Activated effector memory CD4-positive, alpha-beta T cell treated with anti-CD3 and anti-CD28 coated beads, Interleukin-2, amount 50 U/mL, for 16 hours (primary cell): ENCODE results near the gene ELANE.
"Not testable (repeated sequence)": the region's sequence is repeated elsewhere in the genome, so short reads cannot be mapped to it uniquely, and the experiment has no call there.

Experiments
- DNase-seq: peaks from one replicate; pipeline ENCODE4 v3.0.0-alpha.2; 2020

The ELANE gene

GRCh38 chr19:881385-882071, 29.4 kb downstream of the ELANE start:
- DNase-seq = no peak

- DNase-seq = no peak
These were observed 30.9 kb downstream of the ELANE start for GRCh38 chr19:882871-883497.

GRCh38 chr19:883661-884211, 31.6 kb downstream of the ELANE start:
- DNase-seq = no peak

- no peak for DNase-seq
These were observed 32.5 kb downstream of the ELANE start for GRCh38 chr19:884420-885211.

GRCh38 chr19:885536-886224, 33.6 kb downstream of the ELANE start:
- DNase-seq = no peak

- no peak for DNase-seq
These were observed 35.0 kb downstream of the ELANE start for GRCh38 chr19:887072-887471.

- no peak for DNase-seq
These were observed 35.5 kb downstream of the ELANE start for GRCh38 chr19:887599-887998.

- peak; percentile 85 for DNase-seq
These were observed 36.7 kb downstream of the ELANE start for GRCh38 chr19:888581-889385.

- DNase-seq = no peak
These were observed 37.7 kb downstream of the ELANE start for GRCh38 chr19:889662-890295.

GRCh38 chr19:890831-891230, 38.7 kb downstream of the ELANE start:
- no peak for DNase-seq

- DNase-seq = not testable (repeated sequence)
These were observed 39.5 kb downstream of the ELANE start for GRCh38 chr19:891421-892200.

GRCh38 chr19:892243-892893, 40.3 kb downstream of the ELANE start:
- DNase-seq = no peak

- DNase-seq = peak; percentile 95
These were observed 41.0 kb downstream of the ELANE start, which contains the start of the genes MED16 and RNU6-9 for GRCh38 chr19:892894-893689. MED16 (minus strand) TSS chr19:893187; CDS start chr19:891131, 2,056 bp downstream. RNU6-9 (plus strand) TSS chr19:893484.

GRCh38 chr19:896434-896833, 44.3 kb downstream of the ELANE start:
- DNase-seq = no peak

GRCh38 chr19:896999-897398, 44.9 kb downstream of the ELANE start:
- no peak for DNase-seq

GRCh38 chr19:897442-898039, 45.4 kb downstream of the ELANE start:
- no peak for DNase-seq

- no peak for DNase-seq
These were observed 46.6 kb downstream of the ELANE start for GRCh38 chr19:898663-899062.

- no peak for DNase-seq
These were observed 47.4 kb downstream of the ELANE start for GRCh38 chr19:899336-900042.
